HEK293T (cell line): ENCODE results near the gene GPR141.

Experiments used
- CTCF ChIA-PET: fragments of 350-600 bp; formaldehyde crosslinking; extraction: SDS; loops from one replicate; lab custom pipeline; 2021; ENCODE audit warnings: antibody characterized with exemption, inconsistent platforms; lab: Yijun Ruan, JAX
- POLR2A ChIA-PET: fragments of 350-600 bp; formaldehyde crosslinking; extraction: SDS; loops from one replicate; lab custom pipeline; 2020; ENCODE audit warnings: antibody characterized with exemption, inconsistent platforms; lab: Yijun Ruan, JAX
- DNase-seq: peaks from one replicate; pipeline ENCODE4 v3.0.0; 2012; ENCODE audit warnings: mixed read lengths; ENCODE audit errors: extremely low spot score
- ARNT ChIP-seq: fragments of 450-650 bp; IDR thresholded peaks from 2 replicates; pipeline ENCODE4 v1.6.1; 2017; ENCODE audit warnings: mild to moderate bottlenecking
- BHLHE40 ChIP-seq: fragments of 450-650 bp; IDR thresholded peaks from 2 replicates; pipeline ENCODE4 v1.6.1; 2016; ENCODE audit warnings: mild to moderate bottlenecking, moderate library complexity, borderline replicate concordance
- CTBP1 ChIP-seq: fragments of 450-650 bp; IDR thresholded peaks from 2 replicates; pipeline ENCODE4 v1.6.1; 2016; ENCODE audit warnings: borderline replicate concordance
- ELF4 ChIP-seq: fragments of 450-650 bp; IDR thresholded peaks from 2 replicates; pipeline ENCODE4 v1.6.1; 2017; ENCODE audit warnings: antibody characterized with exemption
- FOXA1 ChIP-seq: fragments of 450-650 bp; IDR thresholded peaks from 2 replicates; pipeline ENCODE4 v1.6.1; 2016; ENCODE audit warnings: mild to moderate bottlenecking
- FOXK2 ChIP-seq: fragments of 450-650 bp; IDR thresholded peaks from 2 replicates; pipeline ENCODE4 v1.6.1; 2016; ENCODE audit warnings: mild to moderate bottlenecking
- FOXM1 ChIP-seq: fragments of 450-650 bp; IDR thresholded peaks from 2 replicates; pipeline ENCODE4 v1.6.1; 2017; ENCODE audit warnings: mild to moderate bottlenecking, borderline replicate concordance
- HDGF ChIP-seq: fragments of 450-650 bp; IDR thresholded peaks from 2 replicates; pipeline ENCODE4 v1.6.1; 2017; ENCODE audit warnings: antibody characterized with exemption, borderline replicate concordance
- L3MBTL2 ChIP-seq: fragments of 450-650 bp; conservative IDR thresholded peaks from 2 replicates; pipeline ENCODE4 v1.6.1; 2016; ENCODE audit warnings: mild to moderate bottlenecking
- LEF1 ChIP-seq: fragments of 450-650 bp; IDR thresholded peaks from 2 replicates; pipeline ENCODE4 v1.6.1; 2017; ENCODE audit warnings: mild to moderate bottlenecking, borderline replicate concordance
- NFRKB ChIP-seq: fragments of 450-650 bp; IDR thresholded peaks from 2 replicates; pipeline ENCODE4 v1.6.1; 2016; ENCODE audit warnings: mild to moderate bottlenecking, moderate library complexity
- SP1 ChIP-seq: fragments of 450-650 bp; IDR thresholded peaks from 2 replicates; pipeline ENCODE4 v1.6.1; 2017
- SUZ12 ChIP-seq: fragments of 450-650 bp; IDR thresholded peaks from 2 replicates; pipeline ENCODE4 v1.6.1; 2016; ENCODE audit warnings: mild to moderate bottlenecking
- TARDBP ChIP-seq: fragments of 450-650 bp; IDR thresholded peaks from 2 replicates; pipeline ENCODE4 v1.6.1; 2016
- ZNF384 ChIP-seq: fragments of 450-650 bp; IDR thresholded peaks from 2 replicates; pipeline ENCODE4 v1.6.1; 2016
- TF ChIP-seq, protein P1 (sequence below): fragments of 450-650 bp; IDR thresholded peaks from 2 replicates; pipeline ENCODE4 v1.6.1; 2016

GPR141 gene

DNA sequence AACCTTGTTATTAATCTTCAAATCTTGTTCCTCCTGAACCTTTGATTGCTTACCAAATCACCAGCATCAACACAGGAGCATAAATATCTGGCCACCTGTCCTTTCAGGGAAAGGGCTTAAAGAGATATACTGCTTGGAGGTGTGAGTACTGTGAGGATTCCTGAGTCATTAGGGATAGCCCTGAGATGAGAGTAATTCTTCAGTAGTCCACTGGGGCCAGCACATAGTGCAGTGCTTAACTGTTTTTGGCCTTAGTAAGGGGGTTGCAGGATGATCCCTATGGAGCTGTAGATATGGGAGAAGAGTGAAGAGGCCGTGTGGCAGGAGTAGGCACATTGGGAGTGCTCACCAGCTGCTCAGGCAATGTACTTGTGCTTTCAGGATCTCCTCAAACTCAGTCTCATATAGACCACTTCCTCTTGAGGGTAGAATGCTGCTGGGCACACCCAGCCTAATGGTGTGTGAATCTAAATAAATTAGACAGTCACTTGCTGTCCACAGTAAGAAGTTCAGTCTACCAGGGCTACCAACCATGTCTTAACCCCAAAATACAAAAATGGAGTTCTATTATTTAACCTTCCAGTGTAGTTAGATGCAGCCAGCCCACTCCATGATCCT is 26.5 kb upstream of the GPR141 start:
- DNase-seq, result no peak
- ChIA-PET POLR2A (no interaction called here), CTCF (no interaction called here)
- TF ChIP-seq BHLHE40 (no peak), FOXK2 (no peak), ELF4 (no peak), SP1 (no peak), CTBP1 (no peak), FOXA1 (no peak), SUZ12 (no peak)
- TF ChIP-seq, protein P1, sequence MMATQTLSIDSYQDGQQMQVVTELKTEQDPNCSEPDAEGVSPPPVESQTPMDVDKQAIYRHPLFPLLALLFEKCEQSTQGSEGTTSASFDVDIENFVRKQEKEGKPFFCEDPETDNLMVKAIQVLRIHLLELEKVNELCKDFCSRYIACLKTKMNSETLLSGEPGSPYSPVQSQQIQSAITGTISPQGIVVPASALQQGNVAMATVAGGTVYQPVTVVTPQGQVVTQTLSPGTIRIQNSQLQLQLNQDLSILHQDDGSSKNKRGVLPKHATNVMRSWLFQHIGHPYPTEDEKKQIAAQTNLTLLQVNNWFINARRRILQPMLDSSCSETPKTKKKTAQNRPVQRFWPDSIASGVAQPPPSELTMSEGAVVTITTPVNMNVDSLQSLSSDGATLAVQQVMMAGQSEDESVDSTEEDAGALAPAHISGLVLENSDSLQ, result no peak

DNA sequence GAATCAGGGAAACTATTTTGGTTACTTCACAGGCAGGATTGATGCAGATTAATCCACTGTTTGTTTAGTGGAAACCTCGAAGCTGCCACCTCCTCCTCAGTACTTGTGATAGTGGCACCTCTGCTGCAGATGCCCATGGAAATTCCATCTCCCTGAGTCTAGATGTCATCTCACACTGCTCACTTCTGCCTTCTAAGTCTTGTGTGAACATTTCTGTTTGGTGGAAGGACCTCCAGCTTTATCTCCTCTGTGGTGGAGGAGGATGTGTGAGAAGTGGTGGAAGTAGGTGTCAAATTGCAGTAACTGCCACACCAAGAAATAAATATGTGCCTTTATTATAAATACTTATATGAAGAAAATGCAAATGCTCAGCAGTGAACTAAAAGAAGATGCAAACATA is 25.8 kb upstream of the GPR141 start:
- ChIA-PET CTCF (no interaction called here), POLR2A (no interaction called here)
- DNase-seq, result no peak
- no peak for TF ChIP-seq FOXM1
- TF ChIP-seq NFRKB, result no peak
- no peak for TF ChIP-seq LEF1
- TF ChIP-seq TARDBP, result no peak
- TF ChIP-seq BHLHE40, result no peak
- TF ChIP-seq SP1, result no peak
- TF ChIP-seq FOXA1, result no peak
- TF ChIP-seq ZNF384, result no peak
- TF ChIP-seq FOXK2, result no peak
- no peak for TF ChIP-seq HDGF
- TF ChIP-seq L3MBTL2, result no peak
- no peak for TF ChIP-seq ARNT
- no peak for TF ChIP-seq ELF4

DNA sequence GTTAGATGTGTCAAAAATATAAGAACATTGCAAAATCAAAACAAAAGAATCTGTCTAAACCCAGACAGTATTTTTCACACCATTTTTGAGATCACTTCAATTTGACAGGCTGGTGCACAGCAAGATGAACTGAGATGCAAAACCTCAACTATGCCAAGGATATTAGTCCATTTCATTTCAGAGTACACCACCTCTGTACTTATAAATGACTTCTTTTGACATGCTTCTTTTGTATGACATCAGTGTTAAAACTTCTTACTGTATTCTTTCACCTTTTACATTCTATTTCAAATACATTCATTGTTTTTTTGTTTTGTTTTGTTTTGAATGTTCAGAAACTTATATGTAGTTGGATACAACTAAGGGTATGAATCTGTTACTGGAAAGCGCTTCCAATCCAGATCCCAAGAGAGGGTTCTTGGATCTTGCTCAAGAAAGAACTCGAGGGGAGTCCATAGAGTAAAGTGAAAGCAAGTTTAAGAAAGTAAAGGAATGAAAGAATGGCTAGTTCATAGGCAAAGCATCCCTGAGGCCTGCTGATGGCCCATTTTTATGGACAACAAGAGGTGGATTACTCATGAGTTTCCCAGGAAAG is 23.5 kb upstream of the GPR141 start:
- ChIA-PET POLR2A (no interaction called here), CTCF (no interaction called here)
- no peak for TF ChIP-seq FOXA1
- TF ChIP-seq TARDBP, result no peak
- TF ChIP-seq, protein P1, result no peak
- TF ChIP-seq L3MBTL2, result no peak
- TF ChIP-seq BHLHE40, result no peak
- TF ChIP-seq ZNF384, result no peak
- no peak for TF ChIP-seq CTBP1
- TF ChIP-seq NFRKB, result no peak
- no peak for TF ChIP-seq LEF1
- TF ChIP-seq SUZ12, result no peak
- no peak for DNase-seq

DNA sequence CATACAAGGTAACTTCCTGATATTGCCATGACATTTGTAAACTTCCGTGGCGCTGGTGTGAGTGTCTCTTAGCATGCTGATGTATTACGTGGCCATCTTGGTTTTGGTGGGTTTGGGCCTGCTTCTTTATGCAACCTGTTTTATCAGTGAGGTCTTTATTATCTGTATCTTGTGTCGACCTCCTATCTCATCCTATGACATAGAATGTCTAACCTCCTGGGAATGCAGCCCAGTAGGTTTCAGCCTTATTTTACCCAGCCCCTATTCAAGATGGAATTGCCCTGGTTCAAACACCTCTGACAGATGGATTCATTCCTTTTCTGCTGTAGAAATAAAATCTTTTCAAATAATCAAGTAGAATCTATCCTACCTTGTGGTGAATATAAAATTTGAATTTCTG is 23.0 kb upstream of the GPR141 start:
- DNase-seq, result no peak
- no peak for TF ChIP-seq TARDBP
- TF ChIP-seq CTBP1, result no peak
- TF ChIP-seq HDGF, result no peak
- no peak for TF ChIP-seq ELF4
- POLR2A ChIA-PET, result no interaction called here
- CTCF ChIA-PET, result no interaction called here

DNA sequence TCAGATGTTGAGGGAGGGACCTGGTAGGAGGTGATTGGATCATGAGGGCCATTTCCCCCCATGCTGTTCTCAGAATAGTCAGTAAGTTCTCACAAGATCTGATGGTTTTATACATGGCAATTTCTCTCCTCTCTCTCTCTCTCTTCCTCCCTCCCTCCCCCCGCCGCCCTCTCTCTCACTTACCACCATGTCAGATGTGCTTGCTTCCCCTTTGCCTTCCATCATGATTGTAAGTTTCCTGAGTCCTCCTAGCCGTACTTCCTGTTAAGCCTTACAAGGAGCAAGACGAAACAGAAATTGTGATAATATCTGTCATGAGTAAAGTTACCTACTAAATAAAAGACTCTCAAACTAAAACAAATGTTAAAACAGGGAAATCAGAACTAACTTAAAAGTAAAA is 19.9 kb upstream of the GPR141 start:
- TF ChIP-seq, protein P1, result no peak
- no peak for TF ChIP-seq FOXK2
- TF ChIP-seq SUZ12, result no peak
- TF ChIP-seq SP1, result no peak
- TF ChIP-seq FOXM1, result no peak
- no peak for TF ChIP-seq L3MBTL2
- TF ChIP-seq CTBP1, result no peak
- no peak for TF ChIP-seq BHLHE40
- no peak for TF ChIP-seq NFRKB
- DNase-seq, result no peak
- ChIA-PET POLR2A (no interaction called here), CTCF (no interaction called here)

DNA sequence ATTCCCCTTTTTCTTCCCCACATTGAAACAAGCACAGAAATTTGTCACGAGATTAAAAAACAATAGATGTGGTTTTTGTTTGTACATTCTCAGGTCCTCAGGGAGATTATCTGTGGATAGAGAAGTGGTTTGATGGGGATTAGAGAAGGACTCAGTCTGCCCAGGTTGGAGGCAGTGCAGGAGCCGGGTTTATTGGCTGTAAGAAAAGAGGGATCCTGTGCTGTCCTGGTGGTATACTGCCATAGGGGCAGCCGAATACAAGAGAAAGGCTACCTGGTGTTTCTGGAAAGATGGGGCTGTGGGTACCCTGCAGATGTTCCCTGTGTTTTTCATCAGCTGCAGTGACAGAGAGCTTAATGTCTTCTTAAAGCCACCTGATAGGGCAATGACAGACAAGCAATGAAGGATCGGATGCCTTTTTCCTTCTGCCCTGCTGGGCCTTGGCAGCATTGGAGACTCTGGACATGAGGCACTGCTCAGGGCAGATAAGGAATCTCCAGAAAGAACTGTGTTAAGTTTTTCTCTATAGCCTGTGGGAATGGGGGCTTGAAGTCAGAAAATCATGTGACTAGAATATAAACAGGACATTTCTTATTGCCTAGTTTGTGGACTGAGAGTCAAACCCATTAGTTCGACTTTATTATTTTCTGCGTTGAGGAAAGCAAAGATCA is 18.1 kb upstream of the GPR141 start:
- ChIA-PET POLR2A (no interaction called here), CTCF (no interaction called here)

More for the DNA sequence above, 18.1 kb upstream of the GPR141 start:
- no peak for TF ChIP-seq CTBP1
- TF ChIP-seq FOXA1, result no peak
- TF ChIP-seq, protein P1, result no peak
- no peak for TF ChIP-seq FOXM1
- no peak for TF ChIP-seq ARNT
- TF ChIP-seq HDGF, result no peak
- no peak for TF ChIP-seq SP1
- TF ChIP-seq BHLHE40, result no peak
- TF ChIP-seq ELF4, result no peak
- TF ChIP-seq NFRKB, result no peak
- TF ChIP-seq SUZ12, result no peak
- TF ChIP-seq ZNF384, result no peak
- no peak for TF ChIP-seq TARDBP
- TF ChIP-seq L3MBTL2, result no peak
- TF ChIP-seq FOXK2, result no peak
- no peak for TF ChIP-seq LEF1
- no peak for DNase-seq
